Measurements from ENCODE around the gene POP4. TPM values are rescaled to one million over a fixed set of nuclear protein-coding genes. Genes with fewer than 3 reads are reported as not detected.

The POP4 gene
- total RNA-seq, 1 experiment from 2014 or later, result 48.0 TPM

GRCh38 chr19:29660835-29661234 lies 54.8 kb downstream of the POP4 start:
- no peak for DNase-seq (ENCODE audit: extremely low read depth, low read depth)

DNA sequence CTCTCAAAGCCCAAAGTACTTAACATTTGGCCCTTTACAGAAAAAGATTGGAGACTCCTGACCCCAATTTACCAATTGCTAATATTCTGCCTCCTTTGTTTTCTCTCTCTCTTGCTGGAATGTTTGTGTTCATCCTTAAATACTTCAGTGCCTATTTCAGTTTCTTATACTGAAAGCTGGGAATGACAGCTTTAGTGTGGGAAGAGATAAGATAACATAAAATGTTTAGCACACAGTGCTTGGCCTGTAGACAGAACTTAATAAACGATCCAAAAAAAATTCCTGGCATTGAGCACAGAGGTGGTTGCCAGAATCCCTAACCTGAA lies 56.2 kb downstream of the POP4 start:
- no peak for DNase-seq (ENCODE audit: extremely low read depth, low read depth)

DNA sequence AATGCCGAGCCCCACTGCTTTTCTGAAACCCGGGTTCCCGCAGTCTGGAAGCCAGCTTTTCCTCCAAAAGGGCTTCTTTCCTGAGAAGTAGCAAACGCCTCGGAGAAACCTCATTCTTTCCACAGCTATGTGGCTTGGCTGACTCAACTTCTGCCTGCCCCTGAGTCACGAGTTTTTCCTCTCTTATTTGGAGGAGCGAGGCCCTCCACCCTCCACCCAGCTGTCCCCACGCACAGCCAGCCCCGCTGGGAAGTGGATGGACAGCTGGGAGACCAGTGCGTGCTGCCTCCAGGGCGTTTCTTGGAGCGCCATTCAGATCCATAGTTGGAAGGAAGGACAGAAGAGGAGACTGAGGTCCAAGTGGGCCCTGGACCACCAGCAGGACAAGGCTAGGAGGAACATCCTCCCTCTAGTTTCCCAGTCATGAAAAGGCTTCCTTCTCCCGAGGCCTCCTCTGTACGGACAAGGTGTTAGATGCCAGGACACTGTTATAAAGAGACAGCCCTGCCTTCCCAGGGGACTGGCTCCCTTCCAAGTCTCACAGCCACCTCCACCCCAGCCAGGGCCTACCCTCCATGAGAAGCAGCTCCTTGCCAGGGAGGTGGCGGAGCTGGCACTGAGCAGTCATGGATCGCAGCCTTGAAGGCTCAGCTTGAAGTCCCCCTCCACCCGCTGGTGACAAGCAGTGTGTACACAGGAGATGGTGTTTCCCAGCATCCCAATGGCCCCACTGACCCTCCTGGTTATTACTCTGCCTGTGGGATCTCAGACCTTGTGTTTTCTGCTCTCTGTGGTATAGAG lies 56.7 kb downstream of the POP4 start:
- no peak for DNase-seq (ENCODE audit: extremely low read depth, low read depth)

- DNase-seq (ENCODE audit: extremely low read depth, low read depth), result no peak
Observed at GRCh38 chr19:29663861-29664752, 58.0 kb downstream of the POP4 start.

DNA sequence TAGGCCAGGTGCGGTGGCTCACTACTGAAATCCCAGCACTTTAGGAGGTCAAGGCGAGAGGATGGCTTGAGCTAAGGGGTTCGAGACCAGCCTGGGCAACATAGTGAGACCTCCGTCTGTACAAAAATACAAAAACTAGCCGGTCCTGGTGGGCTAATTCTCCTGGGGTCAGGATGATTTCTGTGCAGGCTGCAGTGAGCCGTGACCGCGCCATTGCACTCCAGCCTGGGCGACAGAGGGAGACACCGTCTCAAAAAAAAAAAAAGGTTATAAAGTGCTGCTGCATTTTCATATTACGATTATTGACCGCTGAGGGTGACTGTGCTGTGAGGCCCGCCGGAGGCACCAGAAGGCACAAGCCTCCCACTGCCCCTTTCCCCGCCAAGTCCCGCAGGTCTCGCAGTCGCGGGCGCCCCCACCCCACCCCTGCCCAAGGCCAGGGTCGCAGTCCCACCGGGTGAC lies 58.7 kb downstream of the POP4 start:
- DNase-seq (ENCODE audit: extremely low read depth, low read depth), result no peak

GRCh38 chr19:29665215-29665825 lies 59.2 kb downstream of the POP4 start, which contains the start of gene PLEKHF1:
TSS of gene PLEKHF1 (plus strand) at chr19:29665461. CDS start at chr19:29673840, 8,379 bp downstream.
- DNase-seq (ENCODE audit: extremely low read depth, low read depth), result peak; percentile 63

- DNase-seq (ENCODE audit: extremely low read depth, low read depth), result no peak
Observed at GRCh38 chr19:29665826-29666577, 59.9 kb downstream of the POP4 start.

Other genes starting within 250 kb of the POP4 start
- gene VSTM2B, start 80.3 kb upstream of the POP4 start, total RNA-seq (2014; rRNA removed; shearing (Covaris generic)), result not detected in 2 replicates
- gene PLEKHF1, start 59.2 kb downstream of the POP4 start, total RNA-seq (2014; rRNA removed; shearing (Covaris generic)), result 1.3 and 1.7 TPM in 2 replicates
- gene C19orf12, start 109.0 kb downstream of the POP4 start, total RNA-seq (2014; rRNA removed; shearing (Covaris generic)), result 14.4 and 16.7 TPM in 2 replicates
- gene CCNE1, start 205.7 kb downstream of the POP4 start, total RNA-seq (2014; rRNA removed; shearing (Covaris generic)), result 5.4 and 5.6 TPM in 2 replicates

Measured in NCI-H460 (cell line).